NCI-H2107 treated with DMSO at 0.1 percent for 48 hours (cell line): Measurements from ENCODE around the gene DDX46.
"Not testable (repeated sequence)": the region's sequence is repeated elsewhere in the genome, so short reads cannot be mapped to it uniquely, and the experiment has no call there.

Experiments
- DNase-seq: peaks from one replicate; lab custom pipeline; 2025; ENCODE audit not compliant: unreplicated experiment; lab: John Stamatoyannopoulos, UW

The DDX46 gene

DNA sequence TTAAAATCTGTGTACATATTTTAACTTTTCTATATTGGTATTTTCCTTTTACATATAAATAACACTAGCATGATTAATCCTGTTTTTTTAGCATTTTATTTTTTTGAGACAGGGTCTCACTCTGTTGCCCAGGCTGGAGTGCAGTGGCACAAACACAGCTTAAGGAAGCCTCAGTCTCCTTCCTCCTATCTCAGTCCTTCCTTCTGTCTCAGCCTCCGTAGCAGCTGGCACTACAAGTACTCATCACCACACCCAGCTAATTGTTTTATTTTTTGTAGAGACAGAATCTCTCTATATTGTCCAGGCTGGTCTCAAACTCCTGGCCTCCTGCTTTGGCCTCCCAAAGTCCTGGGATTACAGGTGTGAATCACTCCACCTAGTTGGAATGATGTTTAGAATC lies 85.7 kb downstream of the DDX46 start:
- DNase-seq: no peak

DNA sequence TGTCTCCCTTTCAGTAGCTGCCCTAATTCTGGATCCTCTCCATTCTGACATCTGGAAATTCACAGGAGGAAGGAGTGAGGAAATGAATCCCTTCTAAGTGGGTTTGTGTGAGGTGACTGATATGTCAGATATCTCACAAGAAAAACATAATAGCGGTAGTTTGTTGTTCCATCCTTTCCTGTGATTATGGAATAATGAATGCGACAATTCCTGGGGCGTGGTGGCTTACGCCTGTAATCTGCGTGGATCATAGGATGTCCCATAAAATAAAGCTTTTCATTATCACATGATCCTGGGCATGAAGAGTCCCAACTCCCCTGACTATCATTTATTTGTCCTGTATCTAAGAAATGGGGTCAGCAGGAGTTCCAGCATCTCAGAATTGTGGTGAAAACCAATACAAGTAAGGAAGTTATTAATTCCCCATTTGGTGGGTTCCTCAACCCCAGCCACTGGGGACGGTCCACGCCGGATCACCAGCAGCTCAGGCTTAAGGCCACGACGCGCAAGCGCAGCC lies 86.8 kb downstream of the DDX46 start:
- DNase-seq: no peak

GRCh38 chr5:134845852-134846640 lies 87.5 kb downstream of the DDX46 start, which contains the start of gene C5orf24:
TSS of gene C5orf24 (plus strand) at chr5:134845968. CDS start at chr5:134854901, 8,933 bp downstream.
- peak; percentile 71 for DNase-seq

GRCh38 chr5:134846641-134846960 lies 88.0 kb downstream of the DDX46 start:
- DNase-seq: no peak

DNA sequence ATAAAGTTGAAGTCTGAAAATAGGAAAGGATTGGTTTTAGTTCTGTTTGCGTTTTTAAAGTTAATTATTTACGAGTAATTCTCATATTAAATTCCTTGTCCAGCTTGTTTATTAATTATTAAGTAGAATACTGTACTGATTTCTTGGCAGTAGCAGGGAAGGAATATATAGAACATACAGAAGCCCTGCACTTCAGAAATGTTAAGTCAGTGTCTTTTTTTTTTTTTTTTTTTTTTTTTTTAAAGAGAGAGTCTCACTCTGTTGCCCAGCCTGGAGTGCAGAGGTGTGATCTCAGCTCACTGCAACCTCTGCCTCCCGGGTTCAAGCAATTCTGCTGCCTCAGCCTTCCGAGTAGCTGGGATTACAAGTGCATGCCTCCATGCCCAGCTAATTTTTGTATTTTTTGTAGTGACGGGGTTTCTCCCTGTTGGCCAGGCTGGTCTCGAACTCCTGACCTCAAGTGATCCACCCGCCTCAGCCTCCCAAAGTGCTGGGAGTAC lies 90.9 kb downstream of the DDX46 start:
- DNase-seq: not testable (repeated sequence)

GRCh38 chr5:134851307-134851923 lies 92.8 kb downstream of the DDX46 start:
- DNase-seq: no peak

- DNase-seq: not testable (repeated sequence)
Observed at GRCh38 chr5:134856465-134856864, 97.9 kb downstream of the DDX46 start.

DNA sequence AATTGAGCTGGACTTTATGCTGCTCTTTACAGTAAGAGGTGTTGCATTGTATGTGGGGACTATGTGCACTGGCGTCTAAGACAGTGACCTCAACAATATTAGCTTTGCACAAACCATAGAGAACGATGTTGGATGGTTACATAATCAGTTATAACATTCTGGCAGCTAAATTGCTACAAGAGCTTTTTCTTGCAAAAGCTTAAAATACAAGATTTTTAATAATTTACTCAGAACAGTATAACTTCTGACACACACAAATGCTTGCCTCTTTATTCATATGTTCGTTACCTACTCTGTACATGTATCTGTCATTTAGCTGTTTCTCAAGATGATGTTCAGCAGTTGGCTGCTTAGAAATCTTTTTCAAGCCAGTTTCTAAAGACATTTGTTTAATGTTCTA lies 98.8 kb downstream of the DDX46 start:
- no peak for DNase-seq

- no peak for DNase-seq
Observed at GRCh38 chr5:134864707-134865106, 106.1 kb downstream of the DDX46 start.

DNA sequence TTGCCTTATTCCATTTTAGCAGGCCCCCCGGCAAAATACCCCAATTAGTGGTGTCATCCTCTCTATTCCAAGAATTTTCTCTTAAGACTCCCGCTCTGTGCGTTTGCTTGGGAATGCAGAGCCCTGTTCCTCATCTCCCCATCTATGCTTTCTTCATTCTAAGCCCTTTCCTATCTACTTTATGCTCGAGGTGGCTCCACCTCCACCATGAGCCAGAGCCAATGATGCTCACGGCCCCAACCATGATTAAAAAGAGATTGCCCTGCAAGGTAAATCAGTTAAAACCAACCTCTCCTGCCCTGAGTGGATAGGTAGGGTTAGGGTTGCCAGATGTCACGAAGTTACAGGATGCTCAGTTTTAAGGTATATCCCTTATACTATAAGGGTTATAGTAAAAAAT lies 114.9 kb downstream of the DDX46 start:
- DNase-seq: no peak

DNA sequence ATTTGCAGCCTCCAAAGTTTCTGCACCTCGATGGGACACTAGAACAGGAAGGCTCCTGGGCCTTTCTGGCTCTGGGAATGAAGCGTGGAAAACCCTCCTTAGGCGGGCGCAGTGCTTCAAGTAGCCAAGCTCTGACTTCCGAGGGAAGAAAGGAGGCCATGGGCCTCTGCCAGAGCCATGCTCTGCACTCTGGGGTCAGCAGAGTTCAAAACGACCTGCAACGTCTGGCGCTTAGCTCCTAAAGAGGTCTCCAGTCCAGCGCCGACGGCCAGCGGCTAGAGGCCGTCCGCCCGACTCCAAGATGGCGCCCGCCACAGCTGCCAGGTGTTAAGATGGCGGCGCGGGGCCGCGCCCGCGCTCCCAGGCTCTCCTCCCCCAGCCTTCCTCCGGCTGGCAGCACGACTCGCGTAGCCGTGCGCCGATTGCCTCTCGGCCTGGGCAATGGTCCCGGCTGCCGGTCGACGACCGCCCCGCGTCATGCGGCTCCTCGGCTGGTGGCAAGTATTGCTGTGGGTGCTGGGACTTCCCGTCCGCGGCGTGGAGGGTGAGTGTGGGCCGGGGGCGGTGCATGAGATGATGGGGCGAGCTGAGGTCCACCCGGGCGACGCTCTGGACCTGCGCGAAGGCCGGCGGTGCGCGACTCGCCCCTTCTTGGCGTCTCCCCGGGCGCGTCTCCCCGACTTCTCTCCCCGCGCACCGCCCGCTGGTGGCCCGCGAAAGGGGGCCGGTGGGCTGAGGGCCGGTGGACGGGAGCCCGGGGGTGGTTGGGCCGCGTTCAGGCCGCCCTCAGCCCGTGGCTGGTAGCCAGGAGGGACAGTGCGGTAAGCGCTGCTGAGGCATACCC lies 115.6 kb downstream of the DDX46 start, which contains the start of gene TXNDC15:
Gene TXNDC15, plus strand, starts transcription at position 385 of the 844 bp plus-strand sequence. Its CDS starts 57 bp downstream, at position 442.
- DNase-seq: peak; percentile 55

- DNase-seq: no peak
Observed at GRCh38 chr5:134874831-134875655, 116.5 kb downstream of the DDX46 start.

DNA sequence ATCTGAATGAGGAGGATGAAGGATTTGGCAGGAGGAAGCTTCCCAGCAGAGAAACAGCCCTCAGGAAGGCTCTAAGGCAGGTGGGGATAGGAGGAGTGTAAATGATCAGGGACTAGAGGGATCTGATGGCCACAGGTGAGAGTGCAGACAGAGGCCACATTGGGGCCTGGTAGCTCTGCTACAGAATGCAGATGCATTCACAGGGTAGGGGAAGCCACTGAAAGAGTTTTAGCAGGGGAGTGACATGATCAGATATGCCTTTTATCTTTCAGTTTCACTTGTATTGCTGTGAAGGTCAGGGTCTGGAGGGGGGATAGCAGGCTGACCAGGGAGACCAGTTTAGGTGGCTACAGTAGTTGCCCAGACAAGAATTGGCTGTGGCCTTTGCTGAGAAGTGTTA lies 118.6 kb downstream of the DDX46 start:
- DNase-seq: no peak

GRCh38 chr5:134878403-134878802 lies 119.8 kb downstream of the DDX46 start:
- no peak for DNase-seq

- DNase-seq: no peak
Observed at GRCh38 chr5:134879456-134879855, 120.9 kb downstream of the DDX46 start.
